GM12873 (cell line): Measurements from ENCODE around the gene ANKS3.

Experiments
- CTCF ChIP-seq: IDR thresholded peaks from 2 replicates; pipeline ENCODE4 v1.5.1; 2012; ENCODE audit warnings: low read depth, mild to moderate bottlenecking, moderate library complexity, low read length, control low read depth; ENCODE audit not compliant: insufficient read depth; ENCODE audit errors: missing control alignments

The ANKS3 gene

GRCh38 chr16:4697848-4698291 is 36.2 kb downstream of the ANKS3 start:
- TF ChIP-seq CTCF, result no peak

- no peak for TF ChIP-seq CTCF
Measured at GRCh38 chr16:4696905-4697847, 36.9 kb downstream of the ANKS3 start.

- no peak for TF ChIP-seq CTCF
Measured at GRCh38 chr16:4696172-4696904, 37.7 kb downstream of the ANKS3 start.

- no peak for TF ChIP-seq CTCF
Measured at GRCh38 chr16:4695473-4696171, 38.4 kb downstream of the ANKS3 start.

- TF ChIP-seq CTCF, result no peak
Measured at GRCh38 chr16:4694642-4695451, 39.2 kb downstream of the ANKS3 start.

GRCh38 chr16:4693956-4694641 is 40.0 kb downstream of the ANKS3 start:
- no peak for TF ChIP-seq CTCF
